ENCODE measurements around the gene TNS4.

Gene TNS4

DNA sequence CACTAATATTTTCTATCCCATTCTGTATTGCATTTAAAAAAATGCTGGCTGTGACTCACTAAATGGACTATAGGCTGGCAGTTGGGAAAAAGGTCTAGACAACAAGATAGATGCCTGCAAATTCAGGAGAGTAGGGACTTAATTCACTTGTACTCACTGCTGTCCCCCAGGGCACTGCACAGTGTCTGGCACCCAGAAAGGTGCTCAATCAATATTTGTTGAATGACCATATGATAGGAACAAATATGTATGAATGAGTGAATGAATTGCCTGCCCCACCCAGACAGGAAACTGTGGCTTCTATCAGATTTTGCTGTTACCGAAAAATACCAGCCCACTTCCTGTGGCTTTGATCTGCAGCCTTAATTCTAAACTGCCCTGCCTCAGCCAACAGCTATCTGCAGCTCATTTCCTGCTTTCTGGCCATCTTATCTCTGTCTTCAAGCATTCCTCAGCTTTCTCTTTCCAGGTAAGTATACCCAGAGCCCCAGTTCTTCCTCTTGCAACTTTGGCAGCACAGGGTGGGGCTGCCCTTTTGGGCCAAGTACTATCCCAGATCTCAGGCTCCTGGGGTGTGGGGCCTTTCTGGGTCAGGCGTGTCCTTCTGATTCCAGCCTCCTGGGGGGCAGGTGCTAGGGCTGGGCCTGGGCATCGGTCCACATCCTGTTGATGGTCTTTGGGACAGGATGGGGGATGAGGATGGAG, 15.3 kb upstream of the TNS4 start:
- no peak for DNase-seq

DNA sequence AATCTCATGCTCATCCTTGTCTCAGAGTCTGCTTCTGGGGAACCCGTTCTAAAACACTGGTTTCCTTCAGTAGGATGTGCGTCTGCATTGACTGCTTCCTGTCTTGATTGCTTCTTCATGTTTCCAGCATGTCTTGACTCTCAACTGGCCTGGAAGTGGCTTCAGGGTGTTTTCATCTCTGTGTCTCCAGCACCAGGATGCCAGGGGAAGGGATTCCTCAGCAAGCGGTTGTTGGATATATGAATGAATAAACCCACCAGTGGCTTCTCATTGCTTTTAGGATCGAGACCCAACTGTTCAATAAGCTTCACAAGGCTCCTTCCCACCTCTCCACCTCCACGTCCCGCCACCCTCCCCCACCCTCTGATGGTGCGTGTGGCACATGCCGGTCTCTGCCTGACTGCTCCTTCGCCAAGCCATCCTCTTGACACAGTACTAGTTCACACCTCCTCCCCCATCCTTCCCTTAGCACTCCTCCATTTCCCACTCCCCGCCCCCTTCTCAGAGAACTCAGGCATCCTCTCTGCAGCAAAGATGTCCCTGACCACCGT, 14.1 kb upstream of the TNS4 start:
- DNase-seq: no peak

DNA sequence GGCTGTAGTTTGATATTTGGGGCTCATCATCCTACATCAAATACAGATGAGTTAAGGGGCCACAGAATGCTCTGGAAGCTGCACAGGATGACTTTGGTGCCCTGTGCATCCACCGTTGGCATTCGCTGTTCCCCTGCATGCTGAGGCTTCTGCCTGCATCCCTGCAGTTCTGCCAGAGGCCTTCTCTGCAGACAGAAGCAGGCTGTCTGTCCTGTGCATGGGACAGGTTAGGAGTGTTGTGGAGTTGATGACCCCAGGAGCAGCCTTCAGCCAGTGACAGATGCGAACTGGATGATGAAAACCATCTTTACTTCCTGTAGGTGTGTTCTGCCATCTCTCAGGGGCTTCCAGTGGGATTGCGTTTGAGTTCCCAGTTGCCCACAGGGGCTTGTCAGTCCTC, 13.6 kb upstream of the TNS4 start:
- DNase-seq: no peak

GRCh38 chr17:40514013-40514875, 12.8 kb upstream of the TNS4 start:
- no peak for DNase-seq

DNA sequence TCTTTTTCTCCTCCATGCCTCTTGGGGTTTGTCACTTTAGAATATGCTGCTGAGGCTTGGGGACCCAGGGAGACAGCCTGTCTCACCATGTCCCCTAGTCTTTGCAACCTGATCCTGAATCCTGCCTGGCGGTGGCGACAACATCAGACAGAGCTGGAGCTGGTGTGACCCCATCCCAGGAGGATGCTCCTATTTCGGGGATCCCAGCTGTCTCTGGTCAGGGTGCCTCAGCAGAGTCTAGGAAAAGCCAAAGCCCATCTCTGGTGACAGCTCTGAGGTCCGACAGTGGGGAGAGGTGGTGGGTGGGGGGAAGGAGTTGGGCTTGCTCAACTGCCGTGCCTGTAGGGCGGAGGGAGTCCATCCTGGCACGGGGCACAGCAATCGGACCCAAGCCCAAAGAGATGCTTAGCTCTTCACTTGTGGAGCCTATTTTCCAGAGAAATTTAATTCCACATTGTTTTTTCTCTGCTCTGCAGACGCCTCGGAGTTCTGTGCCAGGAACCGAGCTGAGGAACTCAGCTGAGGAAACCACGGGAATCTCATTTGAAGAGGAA, 10.3 kb upstream of the TNS4 start:
- DNase-seq: no peak

GRCh38 chr17:40511136-40511535, 9.7 kb upstream of the TNS4 start:
- DNase-seq: no peak

- DNase-seq: no peak
Measured at GRCh38 chr17:40510328-40510648, 8.9 kb upstream of the TNS4 start.

GRCh38 chr17:40509626-40510327, 8.4 kb upstream of the TNS4 start:
- DNase-seq: no peak

GRCh38 chr17:40506786-40507185, 5.4 kb upstream of the TNS4 start:
- DNase-seq: no peak

DNA sequence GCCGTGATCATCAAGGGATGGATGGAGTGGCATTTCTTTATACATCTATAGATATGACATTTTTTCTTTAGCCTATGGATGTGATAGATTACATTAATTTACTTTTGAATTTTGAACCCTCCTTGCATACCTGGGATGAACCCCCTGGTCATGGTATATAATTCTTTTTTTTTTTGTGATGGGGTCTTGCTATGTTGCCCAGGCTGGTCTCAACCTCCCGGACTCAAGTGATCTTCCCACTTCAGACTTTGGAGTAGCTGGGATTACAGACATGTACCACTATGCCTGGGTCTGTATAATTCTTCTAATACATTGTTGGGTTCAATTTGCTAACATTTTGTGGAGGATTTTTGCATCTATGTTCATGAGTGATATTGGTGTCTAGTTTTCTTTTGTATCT, 1.7 kb upstream of the TNS4 start:
- no peak for DNase-seq

DNA sequence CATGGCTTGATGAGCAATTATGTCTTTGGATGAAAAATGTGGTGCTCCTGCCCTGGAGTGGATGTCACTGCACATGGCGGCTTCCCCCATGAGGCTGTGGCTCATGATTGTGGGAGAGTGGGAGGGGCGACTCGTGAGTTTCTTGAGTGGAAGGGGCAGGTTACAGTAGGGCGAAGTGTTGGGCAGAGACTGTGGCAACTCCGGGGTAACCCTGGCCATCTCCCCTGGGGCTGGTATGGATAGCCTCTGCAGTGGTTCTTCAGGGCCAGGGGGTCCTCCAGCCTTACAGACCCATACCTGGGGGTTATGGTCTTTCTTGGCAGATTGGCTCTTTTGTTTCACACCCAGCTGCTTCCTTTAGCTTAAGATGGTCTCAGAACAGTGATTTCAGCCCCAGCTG, 1.3 kb upstream of the TNS4 start:
- DNase-seq: no peak

DNA sequence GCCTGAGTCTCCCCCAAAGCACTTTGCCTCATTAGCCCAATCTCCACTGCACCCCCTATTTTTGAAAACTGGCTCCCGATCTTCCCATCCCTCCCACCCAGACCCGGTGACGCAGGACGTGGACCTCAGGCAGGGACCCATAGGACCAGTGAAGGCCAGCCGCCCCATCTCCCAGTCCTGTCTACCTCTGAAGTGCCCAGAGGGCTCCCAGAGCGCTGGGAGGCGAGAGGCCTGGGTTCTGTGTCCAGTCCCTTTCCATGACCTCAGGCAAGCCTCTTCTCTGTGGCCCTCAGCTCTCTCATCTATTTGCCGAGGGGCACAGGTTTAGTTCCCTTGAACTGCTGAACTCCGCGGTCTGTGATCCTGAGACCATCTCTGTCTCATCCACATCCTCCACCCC, 714 bp downstream of the TNS4 start:
- DNase-seq: no peak

DNA sequence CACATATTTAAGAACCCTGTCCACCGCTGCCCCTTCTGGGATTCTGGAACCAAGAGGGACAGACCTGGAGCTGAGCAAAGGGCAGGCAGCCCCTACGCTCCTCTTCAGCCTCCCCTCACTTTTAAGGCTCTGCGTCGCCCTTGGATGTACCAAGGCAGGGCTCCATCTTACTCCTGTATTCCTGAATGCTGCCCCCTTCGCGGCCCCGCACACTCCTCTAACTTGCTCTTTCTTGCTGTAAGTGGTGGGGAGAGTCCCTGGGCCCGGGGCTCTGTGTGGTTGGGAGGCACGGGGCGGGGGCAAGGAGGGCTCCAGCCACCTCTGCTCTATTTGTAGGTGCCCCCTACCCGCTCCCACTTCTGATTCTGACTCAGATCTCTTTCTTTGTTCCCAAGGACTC, 1.2 kb downstream of the TNS4 start:
- DNase-seq: no peak

DNA sequence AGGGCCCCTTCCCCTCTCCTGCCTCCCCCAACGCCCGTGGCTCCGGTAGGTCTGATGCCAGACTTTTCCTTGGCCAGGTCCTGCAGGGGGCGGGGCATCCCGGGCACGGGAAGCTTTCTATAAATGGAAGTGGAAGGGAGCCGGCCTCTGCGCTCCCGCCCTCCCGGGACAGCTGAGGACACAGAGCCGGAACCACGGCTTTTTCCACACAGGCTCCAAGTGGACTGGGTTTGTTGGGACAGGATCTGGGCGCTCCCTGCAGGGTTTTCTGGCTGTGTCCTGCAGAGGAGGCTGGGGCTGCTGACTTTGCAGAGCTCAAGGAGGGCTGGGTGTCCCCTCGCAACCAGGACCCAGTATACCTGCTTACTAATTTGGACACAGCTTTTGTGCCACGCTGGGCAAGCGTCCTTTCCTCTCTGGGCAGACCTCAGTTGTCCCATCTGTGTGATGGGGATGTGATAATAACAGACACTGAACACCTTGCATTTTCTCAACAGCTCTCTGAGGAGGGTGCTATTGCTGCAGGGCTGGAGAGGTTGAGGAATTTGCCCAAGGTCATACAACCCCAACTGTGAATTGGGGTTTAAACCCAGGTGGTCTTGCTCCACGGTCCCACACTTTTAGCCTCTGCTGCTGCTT, 1.8 kb downstream of the TNS4 start:
- peak; percentile 44 for DNase-seq

DNA sequence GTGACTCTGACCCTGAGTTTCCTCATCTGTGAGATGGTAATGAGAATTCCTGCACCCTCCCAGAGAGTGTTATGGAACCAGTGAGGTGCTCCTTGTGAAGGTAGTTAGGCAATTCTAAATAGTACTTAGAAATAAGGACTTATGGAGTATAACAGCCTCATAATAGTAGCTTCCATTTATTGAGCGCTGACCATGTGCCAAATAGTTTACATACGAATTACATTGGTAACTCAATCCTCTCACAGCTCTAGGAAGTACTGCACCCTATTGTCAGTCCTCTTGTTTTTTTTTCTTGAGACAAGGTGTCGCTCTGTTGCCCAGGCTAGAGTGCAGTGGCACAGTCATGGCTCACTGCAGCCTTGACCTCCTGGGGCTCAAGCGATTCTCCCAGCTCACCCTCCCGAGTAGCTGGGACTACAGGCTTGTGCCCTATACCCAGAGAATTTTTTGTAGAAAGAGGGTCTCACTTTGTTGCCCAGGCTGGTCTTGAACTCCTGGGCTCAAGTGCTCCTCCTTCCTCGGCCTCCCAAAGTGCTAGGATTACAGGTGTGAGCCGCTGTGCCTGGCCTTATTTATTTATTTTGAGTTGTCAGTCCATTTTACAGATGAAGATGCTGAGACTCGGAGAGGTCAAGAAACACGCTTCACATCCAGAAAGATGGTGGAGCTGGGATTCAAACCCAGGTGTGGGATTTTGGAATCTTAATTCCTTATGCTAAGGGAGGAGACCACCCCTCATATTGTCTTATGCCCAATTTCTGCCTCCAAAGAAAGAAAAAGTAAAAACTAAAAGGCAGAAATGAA, 2.9 kb downstream of the TNS4 start:
- no peak for DNase-seq

- DNase-seq: no peak
Measured at GRCh38 chr17:40497695-40498094, 3.7 kb downstream of the TNS4 start.

DNA sequence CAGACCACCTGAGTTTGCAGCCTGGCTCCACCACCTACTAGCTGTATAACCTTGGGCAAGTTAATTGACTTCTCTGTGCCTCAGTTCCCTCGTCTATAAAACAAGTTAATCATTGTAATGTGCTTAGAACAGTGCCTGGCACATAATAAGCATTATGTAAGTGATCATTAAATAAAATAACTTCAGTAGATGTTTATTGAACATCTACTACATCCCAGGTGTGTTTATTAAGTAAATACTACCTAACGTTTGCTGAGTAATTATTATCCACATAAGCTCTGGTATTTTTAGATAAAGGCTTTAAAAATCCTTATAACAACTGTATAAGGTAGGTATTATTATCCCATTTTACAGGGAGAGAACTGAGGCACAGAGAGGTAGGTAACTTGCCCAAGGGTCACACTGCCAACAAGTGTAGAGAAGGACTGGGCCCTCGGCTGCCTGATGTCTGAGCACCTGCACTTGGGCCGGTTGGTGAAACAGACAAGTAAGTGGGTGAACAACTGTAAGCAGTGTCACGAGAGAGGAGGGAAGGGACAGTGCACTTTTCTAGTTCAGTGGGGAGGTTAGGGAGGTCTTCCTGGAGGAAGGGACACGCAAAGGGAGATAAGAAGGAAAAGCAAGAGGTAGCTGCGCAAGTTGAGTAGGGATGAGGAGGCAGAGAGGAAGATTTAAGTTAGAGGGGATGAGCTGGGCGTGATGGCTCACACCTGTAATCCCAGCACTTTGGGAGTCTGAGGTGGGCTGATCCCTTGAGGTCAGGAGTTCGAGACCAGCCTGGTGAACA, 4.6 kb downstream of the TNS4 start:
- no peak for DNase-seq

DNA sequence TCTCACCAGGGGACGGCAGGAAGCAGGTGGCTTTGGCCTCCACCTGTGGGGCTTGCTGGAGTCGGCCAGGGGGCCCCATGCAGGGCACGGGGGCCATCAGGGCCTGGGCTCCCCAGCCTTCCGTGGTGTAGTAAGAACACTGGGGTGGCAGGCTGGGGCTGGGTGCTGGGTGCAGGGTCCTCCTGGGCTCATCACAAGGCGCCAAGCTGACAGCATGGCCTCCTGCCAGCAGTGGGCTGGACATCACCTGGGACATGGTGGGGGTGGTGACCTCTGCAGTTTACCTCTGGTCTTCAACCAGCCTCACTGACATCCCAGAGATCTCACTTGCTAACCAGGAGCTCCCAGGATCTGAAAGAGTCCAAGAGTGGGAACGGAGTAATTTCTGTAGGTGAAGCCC, 5.3 kb downstream of the TNS4 start:
- DNase-seq: no peak

DNA sequence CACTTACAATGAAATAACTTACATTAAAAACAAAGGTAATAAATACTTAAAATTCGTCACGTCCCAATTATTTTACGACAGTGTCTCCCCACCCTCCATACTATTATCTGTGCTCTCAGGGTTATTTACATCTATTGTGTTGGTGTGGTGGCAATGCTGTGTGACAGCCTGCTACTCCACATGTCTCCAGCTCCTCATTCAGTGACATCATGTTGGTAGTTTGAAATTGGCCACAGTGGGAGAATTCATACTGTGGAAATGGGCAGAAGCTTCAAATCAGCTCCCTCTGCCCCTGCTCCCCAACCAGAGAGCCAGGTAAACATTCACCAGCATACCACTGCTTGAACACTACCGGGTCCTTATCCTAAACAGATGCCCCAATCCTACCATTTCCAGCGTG, 6.3 kb downstream of the TNS4 start:
- DNase-seq: no peak

GRCh38 chr17:40493697-40494096, 7.7 kb downstream of the TNS4 start:
- no peak for DNase-seq

- peak; percentile 80 for DNase-seq
Measured at GRCh38 chr17:40491486-40491885, 9.9 kb downstream of the TNS4 start.

Data from NCI-H1694 treated with DMSO at 0.1 percent for 48 hours (cell line).